ENCODE data around the gene RGS2.
A peak's percentile ranks its signal among the peaks of the same experiment; 100 is the strongest.

RGS2 gene

GRCh38 chr1:192797143-192797542 lies 11.7 kb upstream of the RGS2 start:
- no peak for DNase-seq

- DNase-seq, result peak; percentile 30
Observed at GRCh38 chr1:192797891-192798290, 10.9 kb upstream of the RGS2 start.

GRCh38 chr1:192801451-192801850 lies 7.4 kb upstream of the RGS2 start:
- DNase-seq, result no peak

- DNase-seq, result no peak
Observed at GRCh38 chr1:192802406-192802805, 6.4 kb upstream of the RGS2 start.

- no peak for DNase-seq
Observed at GRCh38 chr1:192803501-192803900, 5.3 kb upstream of the RGS2 start.

- DNase-seq, result peak; percentile 97
Observed at GRCh38 chr1:192805832-192806323, 3.0 kb upstream of the RGS2 start.

- DNase-seq, result peak; percentile 89
Observed at GRCh38 chr1:192807211-192808162, 1.4 kb upstream of the RGS2 start.

- DNase-seq, result no peak
Observed at GRCh38 chr1:192808163-192808517, 699 bp upstream of the RGS2 start.

- peak; percentile 69 for DNase-seq
Observed at GRCh38 chr1:192809307-192810252, 741 bp downstream of the RGS2 start.

GRCh38 chr1:192810253-192810880 lies 1.5 kb downstream of the RGS2 start:
- DNase-seq, result peak; percentile 83

GRCh38 chr1:192811006-192811405 lies 2.2 kb downstream of the RGS2 start:
- DNase-seq, result peak; percentile 65

GRCh38 chr1:192811594-192812239 lies 2.9 kb downstream of the RGS2 start:
- DNase-seq, result no peak

- no peak for DNase-seq
Observed at GRCh38 chr1:192812420-192813209, 3.8 kb downstream of the RGS2 start.

GRCh38 chr1:192814805-192815204 lies 6.0 kb downstream of the RGS2 start:
- no peak for DNase-seq

- peak; percentile 72 for DNase-seq
Observed at GRCh38 chr1:192817246-192817645, 8.4 kb downstream of the RGS2 start.

GRCh38 chr1:192821296-192821695 lies 12.5 kb downstream of the RGS2 start:
- no peak for DNase-seq

GRCh38 chr1:192824511-192824910 lies 15.7 kb downstream of the RGS2 start:
- no peak for DNase-seq

- no peak for DNase-seq
Observed at GRCh38 chr1:192826791-192827546, 18.1 kb downstream of the RGS2 start.

GRCh38 chr1:192830595-192831246 lies 21.9 kb downstream of the RGS2 start:
- no peak for DNase-seq

GRCh38 chr1:192831706-192832355 lies 23.0 kb downstream of the RGS2 start:
- no peak for DNase-seq
